Measurements from ENCODE around the gene GNAI1.

The GNAI1 gene

DNA sequence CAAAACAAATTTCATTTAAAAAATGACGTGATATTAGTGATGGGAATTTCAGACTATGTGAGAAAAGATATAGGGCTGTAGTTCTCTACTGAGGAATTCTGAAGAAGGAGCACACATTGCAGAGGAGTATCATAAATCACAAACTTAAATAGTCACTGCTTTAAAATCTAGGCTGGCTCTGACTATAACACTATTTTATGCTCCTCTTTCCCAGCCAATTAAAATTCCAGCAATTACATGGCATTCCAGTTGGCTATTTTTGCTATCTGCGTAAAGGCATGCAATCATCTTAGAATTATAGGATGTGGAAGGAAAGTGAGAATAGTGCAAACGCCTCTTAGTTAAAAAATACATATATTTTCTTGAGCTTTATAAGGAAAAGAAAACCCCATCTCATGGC lies 123.1 kb downstream of the GNAI1 start:
- DNase-seq, result no peak

GRCh38 chr7:80260606-80261005 lies 126.0 kb downstream of the GNAI1 start:
- DNase-seq, result no peak

DNA sequence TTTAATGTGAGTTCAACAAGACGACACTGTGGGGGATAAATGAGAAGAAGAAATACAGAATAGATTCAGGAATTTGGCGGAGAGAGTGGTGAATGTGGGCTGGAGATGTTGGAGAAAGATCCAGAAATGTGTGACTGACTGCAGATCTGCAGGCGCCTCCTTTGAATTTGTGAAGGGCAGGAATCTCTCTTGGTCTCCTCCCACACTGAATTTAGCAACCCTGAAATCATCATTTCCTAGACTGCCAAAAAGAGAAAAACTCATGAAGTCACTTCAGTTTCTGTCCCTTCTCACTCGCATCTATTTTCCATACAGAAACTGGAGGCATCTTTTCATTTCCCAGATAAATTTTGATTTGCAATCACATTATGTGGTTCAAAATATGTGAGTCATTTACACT lies 128.7 kb downstream of the GNAI1 start:
- no peak for DNase-seq

GRCh38 chr7:80263821-80264220 lies 129.2 kb downstream of the GNAI1 start:
- no peak for DNase-seq

DNA sequence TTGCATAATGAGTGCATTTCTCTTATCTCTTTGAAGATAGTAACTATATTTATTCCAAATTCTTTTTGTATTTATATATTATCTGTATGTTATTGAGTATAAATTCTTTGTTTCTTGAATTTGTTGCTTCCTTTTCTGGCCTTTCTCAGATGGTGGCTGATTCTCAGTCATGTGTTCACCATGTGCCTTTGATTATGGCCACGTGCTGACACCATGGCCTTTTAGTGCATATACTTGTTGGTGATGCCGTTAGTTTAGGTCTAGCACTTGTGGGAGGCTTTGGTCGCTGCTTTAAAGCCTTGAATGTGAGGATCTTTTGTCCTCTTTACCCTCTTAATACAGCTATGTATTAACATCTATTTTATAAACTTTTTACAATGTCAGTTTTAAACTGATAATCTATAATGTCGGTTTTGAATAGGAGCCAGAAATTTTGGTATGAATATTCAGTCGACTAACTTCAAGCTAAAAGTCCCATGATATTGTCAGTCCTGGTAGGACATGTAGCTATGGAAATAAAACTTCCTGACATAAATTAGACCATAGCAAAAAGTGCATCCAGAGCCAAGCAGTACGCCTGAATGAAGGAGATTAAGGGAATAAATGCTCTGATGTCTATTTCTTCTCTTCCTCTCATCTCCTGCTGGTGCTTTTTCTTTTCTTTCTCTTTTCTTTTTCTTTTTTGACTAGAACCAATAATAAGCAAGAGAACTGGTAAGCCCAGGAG lies 130.3 kb downstream of the GNAI1 start:
- DNase-seq, result no peak

DNA sequence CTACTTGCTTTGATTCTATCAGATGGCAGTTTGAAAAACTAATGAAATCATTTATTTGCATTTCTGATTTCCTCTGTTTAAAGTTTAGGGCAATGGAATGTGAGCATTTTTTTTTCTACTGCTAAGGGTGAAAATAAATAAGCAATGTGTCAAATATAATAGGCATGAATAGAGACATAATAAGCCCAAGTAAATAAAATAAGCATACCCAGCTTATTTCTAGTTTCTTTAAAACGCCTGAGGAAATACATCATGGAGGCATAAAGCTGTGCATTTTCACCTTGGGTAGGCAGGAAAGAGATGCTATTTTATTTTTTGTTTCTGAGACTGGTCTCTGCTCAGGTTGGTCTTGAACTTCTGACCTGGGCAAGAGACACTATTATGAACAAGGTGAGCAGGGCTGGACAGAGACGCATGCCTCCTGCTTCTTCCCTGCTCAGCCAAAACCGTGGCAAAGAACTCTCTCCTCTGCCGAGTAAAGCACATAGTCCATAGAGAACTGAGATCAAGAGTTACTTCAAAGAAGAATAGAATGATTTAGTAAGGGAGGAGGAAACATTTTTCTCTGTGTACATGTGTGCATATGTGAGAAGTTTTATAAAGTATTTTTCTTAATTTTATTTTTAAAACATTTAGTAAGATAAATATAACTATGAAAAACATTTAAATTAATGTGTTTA lies 138.1 kb downstream of the GNAI1 start:
- no peak for DNase-seq

- no peak for DNase-seq
Observed at GRCh38 chr7:80273327-80273726, 138.7 kb downstream of the GNAI1 start.

- no peak for DNase-seq
Observed at GRCh38 chr7:80275192-80275605, 140.6 kb downstream of the GNAI1 start.

Measured in stimulated activated CD4-positive, alpha-beta T cell treated with anti-CD3 and anti-CD28 coated beads, Interleukin-2, amount 100 ng/mL, for 24 hours (primary cell).